ENCODE measurements around the gene SORL1. TPM values are rescaled to one million over a fixed set of nuclear protein-coding genes. Genes with fewer than 3 reads are reported as not detected.

SORL1 gene
- total and polyA plus RNA-seq, 2 of the 8 experiments (the other 6 are each of a cell fraction or from before 2014, with no cell fraction given) = 38.1 to 65.5 TPM

DNA sequence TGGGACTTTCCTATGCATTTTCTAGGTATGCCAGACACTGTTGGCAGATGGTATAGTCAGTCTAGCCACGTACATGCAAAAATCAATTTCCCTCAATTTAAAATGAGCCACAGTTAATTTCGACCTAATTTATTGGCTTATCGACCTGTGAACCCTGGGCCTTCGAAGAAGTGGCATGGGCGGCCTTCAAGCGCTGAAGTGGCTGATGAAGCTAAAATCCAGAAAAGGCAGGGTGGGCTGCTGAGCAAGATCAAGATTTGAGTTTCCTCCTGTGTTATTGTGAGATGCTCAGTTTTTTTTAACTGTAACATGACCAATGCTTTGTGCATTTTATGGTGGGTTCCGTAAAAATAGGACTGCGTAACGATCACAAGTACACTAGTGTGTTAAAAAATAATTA, 6.4 kb downstream of the SORL1 start:
- Histone ChIP-seq H2AFZ (ENCODE audit: low read length) (no peak overlapping the region), H4K5ac (ENCODE audit: insufficient read length, low read depth, low read length) (no peak overlapping the region), H3K4me1 (replicated peaks in 1 of 4; ENCODE audit: control insufficient read depth in 3 of 4, insufficient read depth in 4 of 4, low read length in 3 of 4) (peaks cover 11 to 26% (median 21%) of the 10 kb centered on the region in 4 experiments), H3K79me2 (ENCODE audit: control insufficient read depth in 1 of 2, insufficient read depth in 2 of 2, low read length in 2 of 2) (peaks cover 24 to 97% of the 10 kb centered on the region in 2 experiments), H3K27me3 (replicated peaks in 1 of 4; ENCODE audit: control insufficient read depth in 3 of 4, extremely low read depth in 1 of 4, insufficient read depth in 3 of 4, low read length in 3 of 4) (no peaks in the 10 kb centered on the region), H3K79me1 (ENCODE audit: low read depth, low read length) (peaks cover 24% of the 10 kb centered on the region), H3K27ac (ENCODE audit: low read depth, low read length) (no peak overlapping the region), H3K4ac (replicated peaks; ENCODE audit: insufficient read length, low read depth, low read length) (no peak overlapping the region), H2BK120ac (replicated peaks; ENCODE audit: low read depth, low read length) (no peak overlapping the region), H2BK15ac (ENCODE audit: low read length) (no peak overlapping the region), H4K91ac (replicated peaks; ENCODE audit: insufficient read length, low read length) (no peak overlapping the region), H3K4me2 (ENCODE audit: insufficient read depth in 1 of 2, low read depth in 2 of 2, low read length in 2 of 2) (no peak overlapping the region), H2BK12ac (ENCODE audit: low read depth, low read length) (no peak overlapping the region), H3K14ac (ENCODE audit: insufficient read length) (no peak overlapping the region), H3K4me3 (ENCODE audit: extremely low read depth in 1 of 4, insufficient read depth in 2 of 4, low read depth in 3 of 4, low read length in 4 of 4) (no peak overlapping the region), H3K56ac (replicated peaks; ENCODE audit: insufficient read length, low read depth, low read length) (no peak overlapping the region), H4K8ac (ENCODE audit: extremely low read depth, insufficient read depth, low read length) (no peak overlapping the region), H3K9ac (replicated peaks in 1 of 4; ENCODE audit: extremely low read depth in 1 of 4, low read depth in 3 of 4, low read length in 3 of 4) (no peak overlapping the region), H3K9me3 (ENCODE audit: insufficient read depth in 2 of 2, low read depth in 1 of 2, low read length in 1 of 2) (no peaks in the 10 kb centered on the region), H2BK5ac (ENCODE audit: low read depth, low read length) (no peak overlapping the region), H2AK5ac (ENCODE audit: low read depth, low read length) (no peak overlapping the region), H3K23ac (ENCODE audit: insufficient read length) (no peak overlapping the region), H2BK20ac (ENCODE audit: low read length) (no peak overlapping the region), H3K23me2 (ENCODE audit: low read depth, low read length) (no peaks in the 10 kb centered on the region), H4K20me1 (replicated peaks in 1 of 2; ENCODE audit: control insufficient read depth in 1 of 2, insufficient read depth in 2 of 2, low read length in 2 of 2) (peaks cover 0 to 4% of the 10 kb centered on the region in 2 experiments), H3K36me3 (ENCODE audit: control insufficient read depth in 2 of 4, insufficient read depth in 4 of 4, low read length in 3 of 4) (no peaks in the 10 kb centered on the region; a peak in 1 of 8 replicates), H3K18ac (ENCODE audit: extremely low read depth, low read length) (no peak overlapping the region)
- POLR2A ChIA-PET (ENCODE audit: partially characterized antibody) = interaction anchor here (0.6 kb wide), 1 partner anchor 106 kb away, joined by 3 read pairs; no protein-coding TSS in a partner anchor
- 91% methylated on average over 9 of the region's 9 CpGs; no CpG with 5 or more reads in 1 of the 2 experiments for WGBS, 2 experiments (ENCODE audit: extremely low coverage in 1 of 2, insufficient coverage in 1 of 2, insufficient read length in 1 of 2, insufficient replicate concordance in 2 of 2, low coverage in 1 of 2, low lambda C conversion rate in 2 of 2, missing lambda C conversion rate in 1 of 2)
- FAIRE-seq = no peak
- TF ChIP-seq TAF7 (optimal IDR thresholded peaks at IDR 0.05; ENCODE audit: borderline replicate concordance, low read depth, low read length) = no peak
- TF ChIP-seq BACH1 (IDR thresholded peaks at IDR 0.05; ENCODE audit: low read length) = no peak
- no peak for TF ChIP-seq RXRA (IDR thresholded peaks at IDR 0.05; ENCODE audit: insufficient read depth, low read depth, low read length)
- no peak for TF ChIP-seq CBX5 (IDR thresholded peaks at IDR 0.05; ENCODE audit: low read depth, low read length)
- TF ChIP-seq JUND (IDR thresholded peaks at IDR 0.05; ENCODE audit: low read length) = no peak
- CTCF ChIA-PET (ENCODE audit: partially characterized antibody) = interaction anchor here (1.0 to 1.2 kb wide), 2 partner anchors 9 to 17 kb away, joined by 3 to 4 read pairs; no protein-coding TSS in a partner anchor
- DNase-seq (ENCODE audit: low read depth in 1 of 2, low spot score in 2 of 2) = no peak

All from H1 (cell line).